Dermis blood vessel endothelial cell (primary cell): ENCODE results near the gene LPP. TPM values are rescaled to one million over a fixed set of nuclear protein-coding genes. Genes with fewer than 3 reads are reported as not detected.
A peak's percentile ranks its signal among the peaks of the same experiment; 100 is the strongest.

Experiments used
- DNase-seq: peaks from one replicate; pipeline ENCODE4 v3.0.0; 2010
- total RNA-seq: library from RNA; depleted of rRNA; stranded (reverse); fragments of >200 nt; gene quantifications from 2 replicates; pipeline ENCODE4 v1.2.3, GENCODE V29; 2014

The LPP gene
- total RNA-seq, 1 donor from 2014 or later: 45.8 TPM

GRCh38 chr3:188573291-188573940 is 419.5 kb downstream of the LPP start:
- no peak for DNase-seq

- no peak for DNase-seq
These were observed 420.0 kb downstream of the LPP start for GRCh38 chr3:188573956-188574355.

GRCh38 chr3:188574885-188575284 is 420.9 kb downstream of the LPP start:
- no peak for DNase-seq

GRCh38 chr3:188575501-188575900 is 421.5 kb downstream of the LPP start:
- DNase-seq: no peak

GRCh38 chr3:188577539-188577938 is 423.6 kb downstream of the LPP start:
- DNase-seq: no peak

GRCh38 chr3:188578576-188579363 is 424.8 kb downstream of the LPP start:
- DNase-seq: peak; percentile 34

- no peak for DNase-seq
These were observed 426.3 kb downstream of the LPP start for GRCh38 chr3:188580223-188580622.

- no peak for DNase-seq
These were observed 426.7 kb downstream of the LPP start for GRCh38 chr3:188580659-188581058.

GRCh38 chr3:188581365-188581764 is 427.4 kb downstream of the LPP start:
- DNase-seq: no peak

- DNase-seq: no peak
These were observed 427.8 kb downstream of the LPP start for GRCh38 chr3:188581792-188582191.

GRCh38 chr3:188583341-188584161 is 429.6 kb downstream of the LPP start:
- no peak for DNase-seq

- DNase-seq: peak; percentile 81
These were observed 430.2 kb downstream of the LPP start for GRCh38 chr3:188584162-188584529.

GRCh38 chr3:188584958-188585689 is 431.2 kb downstream of the LPP start:
- DNase-seq: peak; percentile 33

GRCh38 chr3:188589071-188589470 is 435.1 kb downstream of the LPP start:
- no peak for DNase-seq

GRCh38 chr3:188589771-188590170 is 435.8 kb downstream of the LPP start:
- DNase-seq: no peak

GRCh38 chr3:188590557-188590956 is 436.6 kb downstream of the LPP start:
- DNase-seq: no peak

GRCh38 chr3:188594139-188594538 is 440.2 kb downstream of the LPP start:
- DNase-seq: peak; percentile 92

- DNase-seq: no peak
These were observed 442.0 kb downstream of the LPP start for GRCh38 chr3:188595890-188596376.

- DNase-seq: no peak
These were observed 444.9 kb downstream of the LPP start for GRCh38 chr3:188598894-188599293.

- DNase-seq: no peak
These were observed 448.2 kb downstream of the LPP start for GRCh38 chr3:188602111-188602510.

GRCh38 chr3:188602620-188603019 is 448.7 kb downstream of the LPP start:
- no peak for DNase-seq

- DNase-seq: no peak
These were observed 450.7 kb downstream of the LPP start for GRCh38 chr3:188604651-188605050.

- no peak for DNase-seq
These were observed 451.3 kb downstream of the LPP start for GRCh38 chr3:188605231-188605630.
